NT2/D1 (cell line): ENCODE data around the gene CD52.

Experiments
- DNase-seq: peaks from one replicate; pipeline ENCODE4 v3.0.0-alpha.2; 2011; ENCODE audit warnings: low read depth, low spot score
- H3K27me3 ChIP-seq: 2 replicates; pipeline ENCODE4 v1.6.0; 2011; ENCODE audit warnings: mild to moderate bottlenecking; ENCODE audit not compliant: insufficient read length, insufficient read depth
- H3K36me3 ChIP-seq: 2 replicates; pipeline ENCODE4 v1.6.1; 2011; ENCODE audit warnings: mild to moderate bottlenecking, low read length, mixed read lengths; ENCODE audit not compliant: insufficient read depth, insufficient read length
- H3K4me1 ChIP-seq: 2 replicates; pipeline ENCODE4 v1.5.1; 2011; ENCODE audit not compliant: insufficient read depth, insufficient read length
- H3K4me3 ChIP-seq: 2 replicates; pipeline ENCODE4 v1.5.1; 2011; ENCODE audit warnings: low read depth; ENCODE audit not compliant: insufficient read length
- H3K9ac ChIP-seq: 2 replicates; pipeline ENCODE4 v1.6.0; 2011; ENCODE audit warnings: low read depth; ENCODE audit not compliant: insufficient read length
- H3K9me3 ChIP-seq: 2 replicates; pipeline ENCODE4 v1.5.1; 2011; ENCODE audit warnings: mild to moderate bottlenecking, low read length; ENCODE audit not compliant: insufficient read depth
- SUZ12 ChIP-seq: IDR thresholded peaks from 2 replicates; pipeline ENCODE4 v1.6.1; 2011; ENCODE audit not compliant: insufficient read length, insufficient read depth; ENCODE audit errors: extremely low read depth
- YY1 ChIP-seq: IDR thresholded peaks from 2 replicates; pipeline ENCODE4 v1.6.1; 2011; ENCODE audit not compliant: insufficient read length, insufficient read depth
- ZNF274 ChIP-seq: IDR thresholded peaks from 2 replicates; pipeline ENCODE4 v1.6.1; 2011; ENCODE audit warnings: mild to moderate bottlenecking, low read depth, low read length

CD52 gene

DNA sequence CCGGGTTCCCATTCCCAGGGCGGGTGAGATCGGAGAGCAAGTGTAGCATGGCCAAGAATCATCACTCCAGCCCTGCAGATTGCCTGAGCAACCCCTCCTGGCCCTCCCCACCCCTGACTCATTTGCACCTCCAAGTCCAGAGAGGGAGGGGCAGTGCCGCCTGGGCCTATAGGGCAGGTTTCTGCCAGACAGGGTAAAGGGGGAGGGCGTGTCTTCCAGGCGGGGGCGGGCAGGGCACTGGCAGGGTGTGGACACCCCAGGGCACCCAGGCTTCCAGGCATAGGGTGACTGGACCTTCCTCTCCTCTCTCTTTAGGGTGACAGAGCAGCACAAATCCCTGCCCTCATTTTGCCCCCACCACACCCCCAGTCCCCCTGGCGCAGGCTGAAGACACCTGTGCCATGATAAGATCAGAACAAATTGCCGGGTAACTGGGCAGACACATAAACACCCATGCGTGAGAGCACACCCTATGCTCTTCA, 39.4 kb downstream of the CD52 start:
- peaks cover 44% of the 10 kb centered on the region for H3K4me1 ChIP-seq
- H3K9ac ChIP-seq = no peak overlapping the region
- peaks cover 36% of the 10 kb centered on the region for H3K27me3 ChIP-seq
- no peak overlapping the region for H3K4me3 ChIP-seq
- DNase-seq = no peak
- no peaks in the 10 kb centered on the region for H3K36me3 ChIP-seq
- no peaks in the 10 kb centered on the region for H3K9me3 ChIP-seq
- TF ChIP-seq SUZ12 = no peak
- TF ChIP-seq ZNF274 = no peak
- no peak for TF ChIP-seq YY1

DNA sequence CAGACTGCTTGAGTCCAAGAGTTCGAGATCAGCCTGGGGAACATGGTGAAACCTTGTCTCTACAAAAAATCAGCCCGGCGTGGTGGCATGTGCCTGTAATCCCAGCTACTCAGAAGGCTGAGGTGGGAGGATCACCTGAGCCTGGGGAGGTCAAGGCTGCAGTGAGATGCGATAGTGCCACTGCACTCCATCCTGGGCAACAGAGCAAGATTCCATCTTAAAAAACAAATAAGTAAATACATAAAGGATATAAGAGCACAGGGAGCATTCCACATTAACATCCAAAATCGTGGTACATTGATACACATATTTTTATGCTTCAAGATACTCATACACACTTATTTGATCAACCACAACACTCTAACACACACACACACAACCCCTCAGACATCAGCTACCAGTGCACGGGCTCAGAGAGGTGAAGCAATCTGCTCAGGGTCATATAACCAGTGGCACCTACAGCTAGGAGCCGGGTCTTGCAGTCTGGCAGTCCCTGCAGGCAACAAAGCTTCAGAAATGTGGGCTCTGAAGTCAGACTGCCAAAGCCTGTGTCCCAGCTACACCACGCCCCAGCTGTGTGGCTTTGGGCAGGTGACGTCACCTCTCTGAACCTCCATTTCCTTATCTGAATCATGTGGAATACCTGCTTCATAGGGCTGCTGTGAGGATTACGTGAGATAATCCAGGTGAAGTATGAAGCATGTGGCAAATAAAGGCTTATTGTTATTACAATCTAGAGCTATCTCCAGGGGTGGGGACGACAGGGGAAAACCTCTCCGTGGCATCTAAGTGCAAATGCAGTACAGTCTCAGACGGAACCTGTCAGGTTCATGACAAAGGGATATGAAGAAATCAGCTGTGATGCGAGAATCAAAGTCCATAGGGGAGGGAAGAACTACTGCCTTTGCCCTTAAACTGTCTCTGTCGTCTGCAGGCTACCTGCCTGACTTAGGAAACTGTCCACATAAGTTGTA, 40.9 kb downstream of the CD52 start:
- no peak overlapping the region for H3K4me3 ChIP-seq
- DNase-seq = no peak
- H3K27me3 ChIP-seq = peaks cover 46% of the 10 kb centered on the region
- no peak overlapping the region for H3K9ac ChIP-seq
- H3K9me3 ChIP-seq = no peaks in the 10 kb centered on the region
- peaks cover 37% of the 10 kb centered on the region for H3K4me1 ChIP-seq
- H3K36me3 ChIP-seq = no peaks in the 10 kb centered on the region
- TF ChIP-seq SUZ12 = no peak
- no peak for TF ChIP-seq ZNF274
- TF ChIP-seq YY1 = no peak

DNA sequence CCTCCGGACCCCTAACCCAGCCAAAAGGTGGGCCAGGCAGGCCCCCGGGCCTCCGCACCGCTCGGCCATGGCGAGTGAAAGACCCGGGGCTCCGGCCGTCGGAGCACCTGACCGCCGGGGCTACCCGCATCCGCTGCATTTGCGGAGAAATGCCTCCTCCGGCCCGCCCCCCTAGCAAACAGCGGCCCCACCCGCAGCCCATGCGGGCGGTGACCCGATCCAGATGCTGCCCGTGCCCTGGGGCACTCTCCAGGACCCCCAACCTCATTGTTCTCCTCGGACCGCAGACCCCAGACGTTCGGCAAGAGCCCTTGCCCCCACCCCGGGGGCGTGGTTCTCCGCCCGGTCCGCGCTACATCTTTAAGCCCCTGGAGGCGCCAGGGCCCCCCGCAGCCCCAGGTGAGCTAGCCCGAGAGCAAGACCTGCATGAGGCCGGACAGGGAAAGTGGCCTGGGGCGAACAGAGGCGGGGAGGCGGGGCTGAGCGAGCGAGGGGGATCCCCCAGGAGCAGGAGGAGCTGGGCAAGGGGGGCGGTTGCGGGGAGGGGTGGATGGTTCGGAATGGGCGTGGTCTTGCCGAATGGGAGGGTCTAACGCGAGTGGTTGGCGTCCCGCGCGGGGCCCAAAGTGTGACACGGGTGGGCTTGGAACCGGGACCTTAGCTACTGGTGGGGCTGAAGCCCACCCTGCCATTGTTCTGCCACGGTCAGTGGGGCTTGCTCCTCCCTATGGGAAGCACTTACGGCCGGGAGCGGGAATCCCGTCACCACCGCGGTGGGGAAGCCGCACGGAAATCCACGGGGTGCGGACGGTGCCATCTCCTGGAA, 42.4 kb downstream of the CD52 start:
- no peaks in the 10 kb centered on the region for H3K9me3 ChIP-seq
- peaks cover 32% of the 10 kb centered on the region for H3K4me1 ChIP-seq
- DNase-seq = no peak
- TF ChIP-seq SUZ12 = no peak
- TF ChIP-seq ZNF274 = no peak
- TF ChIP-seq YY1 = no peak
- H3K27me3 ChIP-seq = peaks cover 59% of the 10 kb centered on the region
- peak overlapping the region; percentile 49 for H3K4me3 ChIP-seq
- H3K9ac ChIP-seq = peak overlapping the region; percentile 58
- no peaks in the 10 kb centered on the region for H3K36me3 ChIP-seq

DNA sequence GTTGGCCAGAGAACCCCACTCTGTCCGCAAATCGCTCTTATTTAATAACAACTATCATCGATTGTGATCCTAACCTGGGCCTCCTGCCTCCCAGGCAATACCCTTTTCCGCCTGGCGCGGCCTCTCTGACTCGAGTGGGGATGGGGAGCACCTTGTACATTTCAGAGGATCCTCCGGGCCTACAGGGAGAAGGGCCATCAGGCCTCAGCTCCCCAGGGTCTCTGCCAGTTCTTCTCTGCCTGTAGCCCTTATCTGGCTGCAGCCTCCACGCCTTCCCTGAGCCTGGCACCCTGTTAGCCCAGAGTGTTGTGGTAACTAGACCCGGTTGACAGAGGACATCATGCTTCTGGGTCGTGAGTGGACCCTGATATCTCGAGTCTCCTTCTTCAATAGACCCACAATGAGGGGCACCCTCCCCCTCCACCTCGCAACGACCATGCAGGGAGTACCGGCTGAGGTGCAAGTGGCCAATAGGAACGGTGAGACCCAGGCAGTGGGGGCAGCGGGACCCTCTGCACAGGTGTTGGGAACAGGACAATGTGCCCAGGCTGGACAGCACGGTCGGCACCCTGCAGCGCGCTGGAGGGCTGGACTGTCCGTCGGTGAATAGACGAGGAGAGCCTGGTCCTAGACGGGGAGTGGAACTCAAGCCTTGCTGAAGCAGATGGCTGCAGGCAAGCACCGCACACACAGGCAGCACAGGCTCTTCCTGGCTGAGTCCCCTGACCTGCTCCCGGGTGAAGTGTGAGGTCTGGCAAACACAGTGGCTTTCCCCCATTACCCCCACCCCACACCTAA, 43.2 kb downstream of the CD52 start:
- Histone ChIP-seq H3K27me3 (peaks cover 62% of the 10 kb centered on the region), H3K9me3 (no peaks in the 10 kb centered on the region), H3K9ac (peak overlapping the region; percentile 58), H3K36me3 (no peaks in the 10 kb centered on the region), H3K4me1 (peaks cover 32% of the 10 kb centered on the region), H3K4me3 (peak overlapping the region; percentile 49)
- DNase-seq = no peak
- TF ChIP-seq ZNF274 (no peak), SUZ12 (no peak), YY1 (no peak)

DNA sequence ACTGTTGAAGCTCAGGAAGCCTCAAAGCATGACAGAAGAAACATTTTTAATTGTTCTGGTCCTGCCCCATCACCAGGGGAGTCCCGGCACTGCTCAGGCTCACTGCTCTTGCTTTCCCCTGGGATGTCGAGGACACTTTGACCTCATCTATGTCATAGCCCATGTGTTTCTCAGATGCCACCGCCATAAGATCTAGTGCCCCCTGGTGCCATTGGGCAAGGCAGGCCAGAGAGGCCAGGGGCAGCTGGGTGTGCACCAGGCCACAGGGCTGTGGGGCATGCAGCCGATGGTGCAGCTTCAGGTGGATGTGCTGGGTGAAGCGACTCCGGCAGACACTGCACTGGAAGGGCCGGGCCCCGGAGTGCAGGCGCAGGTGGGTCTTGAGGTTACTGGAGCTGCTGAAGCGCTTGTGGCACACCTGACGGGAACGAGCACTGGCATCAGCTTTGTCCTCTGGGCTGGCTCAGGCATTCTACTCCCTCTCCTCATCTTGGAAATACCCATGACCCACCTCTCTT, 43.9 kb downstream of the CD52 start:
- peaks cover 62% of the 10 kb centered on the region for H3K27me3 ChIP-seq

DNA sequence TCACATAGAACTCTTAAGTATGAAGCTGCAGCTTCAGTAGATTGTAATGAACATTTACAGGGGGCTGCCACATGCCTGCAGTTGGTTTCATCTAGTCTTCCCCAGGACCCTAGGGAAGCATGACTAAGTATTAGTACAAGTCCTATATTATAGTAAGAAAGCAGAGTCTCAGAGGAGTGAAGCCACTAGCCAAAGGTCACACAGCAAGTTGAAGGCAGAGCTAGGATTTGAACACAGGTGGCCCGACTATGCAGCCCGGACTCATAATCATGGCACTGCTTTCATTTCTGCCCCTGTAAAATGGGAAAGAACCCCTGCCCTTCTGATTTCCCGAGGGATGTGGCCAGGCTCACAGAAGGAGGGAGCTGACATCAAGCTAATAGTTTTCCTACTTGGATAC, 44.6 kb downstream of the CD52 start:
- TF ChIP-seq SUZ12 = no peak
- TF ChIP-seq ZNF274 = no peak
- no peak for TF ChIP-seq YY1
- no peak for DNase-seq
- H3K9ac ChIP-seq = no peak overlapping the region
- no peak overlapping the region for H3K4me3 ChIP-seq
- peaks cover 20% of the 10 kb centered on the region for H3K4me1 ChIP-seq
- H3K27me3 ChIP-seq = peaks cover 62% of the 10 kb centered on the region
- H3K36me3 ChIP-seq = no peaks in the 10 kb centered on the region
- no peaks in the 10 kb centered on the region for H3K9me3 ChIP-seq

More for the DNA sequence above, 43.9 kb downstream of the CD52 start:
- DNase-seq = no peak
- H3K9me3 ChIP-seq = no peaks in the 10 kb centered on the region
- H3K36me3 ChIP-seq = no peaks in the 10 kb centered on the region
- no peak overlapping the region for H3K4me3 ChIP-seq
- TF ChIP-seq SUZ12 (no peak), YY1 (no peak)
- no peak overlapping the region for H3K9ac ChIP-seq
- peaks cover 26% of the 10 kb centered on the region for H3K4me1 ChIP-seq
